HG03442 (cell line): ENCODE results near the gene ECM1.

Experiments
- ATAC-seq: cut with Tn5 transposase; IDR thresholded peaks from one replicate; pipeline ENCODE4 v1.9.1; 2021; ENCODE audit warnings: mild to moderate bottlenecking, moderate library complexity; ENCODE audit not compliant: unreplicated experiment

Gene ECM1

GRCh38 chr1:150507912-150508864 lies at the start of gene ECM1:
Gene ECM1, plus strand, starts transcription at chr1:150508109. Its CDS starts 101 bp downstream, at chr1:150508210.
- no peak for ATAC-seq

GRCh38 chr1:150464422-150464826 lies 43.5 kb upstream of the ECM1 start:
- no peak for ATAC-seq

- ATAC-seq, result no peak
Observed at GRCh38 chr1:150466964-150467363, 40.9 kb upstream of the ECM1 start.

GRCh38 chr1:150469291-150469690 lies 38.6 kb upstream of the ECM1 start:
- ATAC-seq, result no peak

- no peak for ATAC-seq
Observed at GRCh38 chr1:150472601-150473200, 35.2 kb upstream of the ECM1 start.

GRCh38 chr1:150473659-150474058 lies 34.2 kb upstream of the ECM1 start:
- no peak for ATAC-seq

- no peak for ATAC-seq
Observed at GRCh38 chr1:150474869-150475268, 33.0 kb upstream of the ECM1 start.

GRCh38 chr1:150476754-150477153 lies 31.2 kb upstream of the ECM1 start:
- ATAC-seq, result no peak

- ATAC-seq, result no peak
Observed at GRCh38 chr1:150477320-150477719, 30.6 kb upstream of the ECM1 start.

GRCh38 chr1:150477733-150478132 lies 30.2 kb upstream of the ECM1 start:
- no peak for ATAC-seq

GRCh38 chr1:150479370-150479769 lies 28.5 kb upstream of the ECM1 start:
- no peak for ATAC-seq

GRCh38 chr1:150479927-150480352 lies 28.0 kb upstream of the ECM1 start:
- ATAC-seq, result no peak

GRCh38 chr1:150484431-150484830 lies 23.5 kb upstream of the ECM1 start:
- ATAC-seq, result no peak

- no peak for ATAC-seq
Observed at GRCh38 chr1:150484861-150485260, 23.0 kb upstream of the ECM1 start.

GRCh38 chr1:150486966-150487762 lies 20.7 kb upstream of the ECM1 start, which contains the start of gene TARS2:
Gene TARS2, plus strand, starts transcription at chr1:150487419. Its CDS starts 32 bp downstream, at chr1:150487451.
- peak; percentile 99 for ATAC-seq

- no peak for ATAC-seq
Observed at GRCh38 chr1:150487763-150488115, 20.2 kb upstream of the ECM1 start.

GRCh38 chr1:150493175-150493574 lies 14.7 kb upstream of the ECM1 start:
- no peak for ATAC-seq

- ATAC-seq, result no peak
Observed at GRCh38 chr1:150498342-150498741, 9.6 kb upstream of the ECM1 start.

- ATAC-seq, result no peak
Observed at GRCh38 chr1:150505431-150505830, 2.5 kb upstream of the ECM1 start.

GRCh38 chr1:150508982-150509381 lies 1.1 kb downstream of the ECM1 start:
- ATAC-seq, result no peak

GRCh38 chr1:150511551-150511950 lies 3.6 kb downstream of the ECM1 start:
- no peak for ATAC-seq
